ENCODE results near the gene SPINT1. TPM values are rescaled to one million over a fixed set of nuclear protein-coding genes. Genes with fewer than 3 reads are reported as not detected.

The SPINT1 gene
- total and polyA plus RNA-seq, 2 of the 13 experiments (the other 11 are each of a cell fraction or from before 2014, with no cell fraction given), result 0.49 to 2.5 TPM

DNA sequence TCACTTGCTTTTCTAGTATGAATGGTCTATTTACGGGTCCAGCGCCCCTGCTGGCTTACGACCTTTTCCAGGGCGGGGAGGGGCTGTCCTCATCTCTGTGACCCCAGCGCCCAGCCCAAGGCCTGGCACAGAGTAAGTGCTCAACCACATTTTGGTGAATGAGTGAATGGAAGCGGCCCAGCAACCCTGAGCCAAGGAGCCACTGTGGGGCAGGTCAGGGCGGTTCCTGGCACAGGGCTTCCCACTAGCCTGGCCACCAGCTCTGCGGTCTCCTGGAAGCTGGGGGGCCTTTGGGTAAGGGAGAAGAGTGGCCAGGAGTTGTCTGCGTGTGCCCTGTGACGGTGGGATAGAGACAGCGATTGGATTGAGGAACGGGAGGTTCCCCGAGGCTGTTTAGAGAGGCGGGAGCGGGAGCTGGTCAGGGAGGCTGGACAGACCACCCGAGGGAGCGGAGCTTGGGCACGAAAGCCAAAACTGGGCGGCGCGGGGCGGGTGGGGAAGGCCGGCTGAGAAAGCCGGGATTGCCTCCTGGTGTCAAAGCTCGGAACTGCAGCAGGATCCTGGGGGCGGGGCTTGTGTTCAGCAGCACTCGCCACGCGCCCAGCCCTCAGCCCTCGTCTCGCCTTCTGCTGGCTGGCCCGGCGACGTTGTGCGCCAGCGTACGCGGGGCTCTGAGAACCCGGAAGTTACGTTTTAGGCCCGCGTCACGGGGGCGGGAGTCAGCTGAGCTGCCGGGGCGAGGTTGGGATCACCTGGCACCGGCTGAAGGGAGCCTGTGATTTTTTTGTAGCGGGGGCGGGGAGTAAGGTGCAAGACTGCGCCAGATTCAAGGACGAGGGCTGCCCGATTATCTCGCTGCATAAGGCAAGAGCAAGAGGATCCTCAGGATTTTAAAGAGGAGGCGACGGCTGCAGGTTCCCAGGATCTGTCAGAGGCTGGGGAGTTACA lies 50.2 kb downstream of the SPINT1 start, which contains the start of gene VPS18 (continued):
- TF ChIP-seq PAXIP1 (CRISPR knock-in tag; conservative IDR thresholded peaks at IDR 0.05) (peak; percentile 46; the same call in 1 of the 2 replicates), FOXM1 (CRISPR knock-in tag; IDR thresholded peaks at IDR 0.05) (no peak), ZNF879 (CRISPR knock-in tag; IDR thresholded peaks at IDR 0.05) (no peak), ZNF672 (CRISPR knock-in tag; IDR thresholded peaks at IDR 0.05) (no peak), ZNF773 (CRISPR knock-in tag; IDR thresholded peaks at IDR 0.05; ENCODE audit: borderline replicate concordance) (no peak), ZNF841 (CRISPR knock-in tag; IDR thresholded peaks at IDR 0.05; ENCODE audit: borderline replicate concordance) (no peak), SP5 (CRISPR knock-in tag; IDR thresholded peaks at IDR 0.05; ENCODE audit: borderline replicate concordance, low read depth) (peak; percentile 59; the same call in 1 of the 2 replicates), SALL1 (CRISPR knock-in tag; IDR thresholded peaks at IDR 0.05) (peak; percentile 43), SMC3 (IDR thresholded peaks at IDR 0.05; ENCODE audit: low read length) (peak; percentile 28; the same call in 1 of the 2 replicates), ZZZ3 (CRISPR knock-in tag; IDR thresholded peaks at IDR 0.05; ENCODE audit: borderline replicate concordance) (0 out of 2 replicates have a peak, but pooled peaks have one; percentile 31), RCOR2 (CRISPR knock-in tag; IDR thresholded peaks at IDR 0.05) (no peak), MEIS2 (CRISPR knock-in tag; IDR thresholded peaks at IDR 0.05) (0 out of 2 replicates have a peak, but pooled peaks have one; percentile 21), ZNF607 (CRISPR knock-in tag; IDR thresholded peaks at IDR 0.05; ENCODE audit: borderline replicate concordance) (no peak), MIXL1 (CRISPR knock-in tag; IDR thresholded peaks at IDR 0.05) (no peak), ZBTB39 (CRISPR knock-in tag; IDR thresholded peaks at IDR 0.05) (no peak), ETV5 (CRISPR knock-in tag; IDR thresholded peaks at IDR 0.05; ENCODE audit: borderline replicate concordance) (peak; percentile 41; the same call in 1 of the 2 replicates), BRD4 (CRISPR knock-in tag; IDR thresholded peaks at IDR 0.05) (peak; percentile 12; the same call in 1 of the 2 replicates), ZNF484 (CRISPR knock-in tag; IDR thresholded peaks at IDR 0.05; ENCODE audit: borderline replicate concordance, low read depth) (no peak), MYC (CRISPR knock-in tag; IDR thresholded peaks at IDR 0.05; ENCODE audit: borderline replicate concordance) (peak; percentile 93), ZNF354B (CRISPR knock-in tag; IDR thresholded peaks at IDR 0.05) (no peak), NAIF1 (CRISPR knock-in tag; IDR thresholded peaks at IDR 0.05; ENCODE audit: borderline replicate concordance) (no peak), KLF12 (CRISPR knock-in tag; IDR thresholded peaks at IDR 0.05; ENCODE audit: borderline replicate concordance) (no peak)
- TF ChIP-seq, protein P1, sequence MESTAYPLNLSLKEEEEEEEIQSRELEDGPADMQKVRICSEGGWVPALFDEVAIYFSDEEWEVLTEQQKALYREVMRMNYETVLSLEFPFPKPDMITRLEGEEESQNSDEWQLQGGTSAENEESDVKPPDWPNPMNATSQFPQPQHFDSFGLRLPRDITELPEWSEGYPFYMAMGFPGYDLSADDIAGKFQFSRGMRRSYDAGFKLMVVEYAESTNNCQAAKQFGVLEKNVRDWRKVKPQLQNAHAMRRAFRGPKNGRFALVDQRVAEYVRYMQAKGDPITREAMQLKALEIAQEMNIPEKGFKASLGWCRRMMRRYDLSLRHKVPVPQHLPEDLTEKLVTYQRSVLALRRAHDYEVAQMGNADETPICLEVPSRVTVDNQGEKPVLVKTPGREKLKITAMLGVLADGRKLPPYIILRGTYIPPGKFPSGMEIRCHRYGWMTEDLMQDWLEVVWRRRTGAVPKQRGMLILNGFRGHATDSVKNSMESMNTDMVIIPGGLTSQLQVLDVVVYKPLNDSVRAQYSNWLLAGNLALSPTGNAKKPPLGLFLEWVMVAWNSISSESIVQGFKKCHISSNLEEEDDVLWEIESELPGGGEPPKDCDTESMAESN (CRISPR knock-in tag; conservative IDR thresholded peaks at IDR 0.05), result no peak
